ENCODE measurements around the gene CYP24A1. TPM values are rescaled to one million over a fixed set of nuclear protein-coding genes. Genes with fewer than 3 reads are reported as not detected.

CYP24A1 gene
- not detected for total RNA-seq

GRCh38 chr20:54173653-54174456 lies at the start of gene CYP24A1:
Gene CYP24A1, minus strand, starts transcription at chr20:54173986. Its CDS starts 407 bp downstream, at chr20:54173579.
- Mint-ChIP-seq H3K9me3 (no peaks in the 10 kb centered on the region), H3K27me3 (peaks cover 51 to 68% of the 10 kb centered on the region in 2 donors), H3K27ac (no peak within 1 kb of the TSS), H3K36me3 (no peaks in the 10 kb centered on the region), H3K4me1 (ENCODE audit: low read depth in 2 of 2) (peaks cover 5% of the 10 kb centered on the region in 2 donors), H3K4me3 (peak within 1 kb of the TSS; percentile 22)
- ATAC-seq (peak in 1 of 2 donors; percentile 40), DNase-seq (ENCODE audit: low spot score) (no peak)

DNA sequence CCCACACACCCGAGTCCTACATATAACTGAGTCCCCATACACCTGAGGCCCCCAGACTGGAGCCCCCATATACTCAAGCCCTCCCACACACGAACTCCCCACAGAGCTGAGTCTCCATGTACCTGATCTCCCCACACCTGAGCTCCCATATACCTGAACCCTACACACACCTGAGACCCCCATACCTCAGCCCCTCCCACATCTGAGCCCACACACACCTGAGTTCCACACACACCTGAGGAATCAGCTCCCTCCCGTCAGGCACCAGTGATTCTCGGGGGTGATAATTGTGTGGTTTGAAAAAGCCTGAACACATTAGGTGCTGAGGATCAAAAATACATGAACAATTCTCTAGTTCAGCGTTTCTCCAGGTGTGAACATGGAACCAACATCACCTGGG lies 49.5 kb upstream of the CYP24A1 start:
- Mint-ChIP-seq H3K27me3 (no peaks in the 10 kb centered on the region), H3K9me3 (peaks cover 2% of the 10 kb centered on the region), H3K4me3 (no peak overlapping the region), H3K4me1 (ENCODE audit: low read depth in 2 of 2) (peaks cover 11 to 17% of the 10 kb centered on the region in 2 donors), H3K36me3 (no peaks in the 10 kb centered on the region), H3K27ac (no peak overlapping the region)
- DNase-seq (ENCODE audit: low spot score) = no peak
- no peak for ATAC-seq

- H3K36me3 Mint-ChIP-seq = no peaks in the 10 kb centered on the region
- DNase-seq (ENCODE audit: low spot score) = no peak
- H3K4me3 Mint-ChIP-seq = no peak overlapping the region
- peak overlapping the region; percentile 2 to 16 for H3K27ac Mint-ChIP-seq
- no peak for ATAC-seq
- peaks cover 11 to 17% of the 10 kb centered on the region in 2 donors for H3K4me1 Mint-ChIP-seq (ENCODE audit: low read depth in 2 of 2)
- H3K9me3 Mint-ChIP-seq = no peaks in the 10 kb centered on the region
- no peaks in the 10 kb centered on the region for H3K27me3 Mint-ChIP-seq
Observed at GRCh38 chr20:54221996-54222890, 48.5 kb upstream of the CYP24A1 start.

GRCh38 chr20:54221353-54221752 lies 47.6 kb upstream of the CYP24A1 start:
- no peak for DNase-seq (ENCODE audit: low spot score)

DNA sequence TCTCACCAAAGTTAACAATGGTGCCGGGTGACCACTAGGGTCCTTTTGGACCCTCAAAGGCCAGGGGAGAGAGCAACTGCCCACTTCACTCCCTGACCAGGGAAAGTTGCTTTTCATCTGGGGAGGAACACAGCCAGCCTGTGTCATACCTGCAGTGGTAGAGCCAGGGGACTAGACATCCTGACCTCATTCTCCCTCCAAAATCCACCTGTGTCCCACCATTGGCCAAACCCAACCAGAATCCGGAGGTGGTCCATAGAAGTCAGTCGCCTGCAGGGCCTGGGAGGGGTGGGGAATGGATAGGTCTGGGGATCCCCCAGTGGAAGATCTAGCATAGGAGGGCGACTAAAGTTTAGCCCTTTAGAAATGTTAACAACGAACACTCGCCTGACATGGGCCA lies 46.9 kb upstream of the CYP24A1 start:
- no peak for ATAC-seq
- Mint-ChIP-seq H3K36me3 (no peaks in the 10 kb centered on the region), H3K27ac (peak overlapping the region in 1 of 2 donors; percentile 2), H3K9me3 (no peaks in the 10 kb centered on the region), H3K4me3 (no peak overlapping the region), H3K27me3 (no peaks in the 10 kb centered on the region), H3K4me1 (ENCODE audit: low read depth in 2 of 2) (peaks cover 11 to 21% of the 10 kb centered on the region in 2 donors)
- no peak for DNase-seq (ENCODE audit: low spot score)

More at GRCh38 chr20:54221353-54221752, 47.6 kb upstream of the CYP24A1 start:
- peak; percentile 66 to 74 for ATAC-seq
- Mint-ChIP-seq H3K4me1 (ENCODE audit: low read depth in 2 of 2) (peaks cover 11 to 21% of the 10 kb centered on the region in 2 donors), H3K27me3 (no peaks in the 10 kb centered on the region), H3K36me3 (no peaks in the 10 kb centered on the region), H3K27ac (peak overlapping the region; percentile 2 to 16), H3K9me3 (no peaks in the 10 kb centered on the region), H3K4me3 (no peak overlapping the region)

GRCh38 chr20:54219751-54220426 lies 46.1 kb upstream of the CYP24A1 start:
- Mint-ChIP-seq H3K4me1 (ENCODE audit: low read depth in 2 of 2) (peaks cover 11 to 21% of the 10 kb centered on the region in 2 donors), H3K27ac (no peak overlapping the region)
- DNase-seq (ENCODE audit: low spot score) = no peak

DNA sequence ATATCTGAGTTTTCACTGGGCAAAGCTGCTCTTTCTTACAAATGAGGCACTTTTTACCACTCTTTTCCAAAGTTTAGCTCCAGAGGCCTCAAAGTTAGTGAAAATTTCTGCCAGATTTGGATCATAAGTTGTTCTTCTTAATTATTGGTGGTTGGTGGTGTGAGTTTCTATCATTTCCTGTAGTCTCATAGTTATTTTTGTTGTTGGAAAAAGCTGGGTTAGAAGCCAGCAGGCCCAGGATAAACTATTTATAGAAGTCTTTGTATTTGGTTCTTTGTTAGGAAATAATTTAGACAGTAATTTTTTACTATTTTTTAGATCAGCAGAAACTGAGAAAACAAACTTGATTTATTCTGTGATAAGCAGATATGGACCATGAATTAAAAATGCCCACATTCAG lies 44.7 kb upstream of the CYP24A1 start:
- Mint-ChIP-seq H3K27ac (no peak overlapping the region), H3K9me3 (no peaks in the 10 kb centered on the region), H3K4me1 (ENCODE audit: low read depth in 2 of 2) (peaks cover 11 to 21% of the 10 kb centered on the region in 2 donors), H3K27me3 (no peaks in the 10 kb centered on the region), H3K4me3 (no peak overlapping the region), H3K36me3 (no peaks in the 10 kb centered on the region)
- ATAC-seq (no peak), DNase-seq (ENCODE audit: low spot score) (no peak)

More at GRCh38 chr20:54219751-54220426, 46.1 kb upstream of the CYP24A1 start:
- Mint-ChIP-seq H3K4me3 (no peak overlapping the region), H3K27me3 (no peaks in the 10 kb centered on the region), H3K9me3 (no peaks in the 10 kb centered on the region), H3K36me3 (no peaks in the 10 kb centered on the region)
- no peak for ATAC-seq

DNA sequence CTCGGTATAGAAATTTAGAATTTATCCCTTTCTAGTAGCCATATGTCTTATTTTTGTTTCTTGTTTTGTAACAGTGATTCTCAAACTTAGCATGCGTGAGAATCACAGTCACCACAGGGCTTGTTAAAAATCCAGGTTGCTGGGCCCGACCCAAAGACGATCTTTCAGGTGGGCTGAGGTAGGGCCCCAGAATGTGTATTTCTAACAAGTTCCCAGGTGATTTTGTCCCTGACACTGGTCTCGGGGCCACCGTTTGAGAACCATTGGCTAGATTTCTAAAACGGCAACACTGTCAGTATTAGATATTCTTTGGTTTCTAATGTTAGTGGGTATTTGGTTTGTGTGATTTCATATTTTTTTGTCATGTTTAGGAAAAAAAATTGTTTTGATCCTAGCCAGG lies 44.0 kb upstream of the CYP24A1 start:
- ATAC-seq (no peak), DNase-seq (ENCODE audit: low spot score) (no peak)
- peaks cover 11 to 21% of the 10 kb centered on the region in 2 donors for H3K4me1 Mint-ChIP-seq (ENCODE audit: low read depth in 2 of 2)
- no peaks in the 10 kb centered on the region for H3K27me3 Mint-ChIP-seq
- no peak overlapping the region for H3K27ac Mint-ChIP-seq
- no peaks in the 10 kb centered on the region for H3K9me3 Mint-ChIP-seq
- no peaks in the 10 kb centered on the region for H3K36me3 Mint-ChIP-seq
- H3K4me3 Mint-ChIP-seq = no peak overlapping the region

DNA sequence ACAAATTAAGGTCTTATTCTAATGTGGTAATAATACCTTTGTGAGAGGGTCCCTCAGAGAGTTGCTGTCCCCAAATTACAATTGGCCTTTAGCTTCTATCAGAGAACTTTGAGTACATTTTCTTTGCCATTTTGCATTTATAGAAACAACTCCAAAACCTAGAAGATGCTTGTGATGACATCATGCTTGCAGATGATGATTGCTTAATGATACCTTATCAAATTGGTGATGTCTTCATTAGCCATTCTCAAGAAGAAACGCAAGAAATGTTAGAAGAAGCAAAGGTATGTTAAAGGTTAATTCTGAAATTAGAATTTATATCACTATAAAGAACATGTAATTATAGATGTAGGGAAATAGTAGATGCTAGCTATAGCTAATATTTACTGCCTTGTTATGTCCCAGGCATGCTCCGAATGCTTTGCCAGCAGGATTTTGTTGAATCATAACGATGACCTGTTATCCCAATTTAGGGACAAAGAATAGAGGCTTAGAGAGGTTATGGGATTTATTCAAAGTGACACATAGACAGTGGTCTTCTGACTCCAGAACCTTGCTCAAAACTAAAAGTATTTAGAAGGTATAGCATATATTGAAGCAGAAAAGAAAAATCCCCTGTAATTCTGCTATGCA lies 41.5 kb upstream of the CYP24A1 start:
- H3K4me1 Mint-ChIP-seq (ENCODE audit: low read depth in 2 of 2) = peaks cover 6 to 9% of the 10 kb centered on the region in 2 donors
- no peaks in the 10 kb centered on the region for H3K9me3 Mint-ChIP-seq
- ATAC-seq (no peak), DNase-seq (ENCODE audit: low spot score) (no peak)
- no peak overlapping the region for H3K27ac Mint-ChIP-seq
- no peak overlapping the region for H3K4me3 Mint-ChIP-seq
- H3K27me3 Mint-ChIP-seq = no peaks in the 10 kb centered on the region
- no peaks in the 10 kb centered on the region for H3K36me3 Mint-ChIP-seq

GRCh38 chr20:54214566-54214965 lies 40.8 kb upstream of the CYP24A1 start:
- ATAC-seq (no peak), DNase-seq (ENCODE audit: low spot score) (no peak)
- Mint-ChIP-seq H3K4me1 (ENCODE audit: low read depth in 2 of 2) (peaks cover 13 to 14% of the 10 kb centered on the region in 2 donors), H3K27ac (no peak overlapping the region), H3K9me3 (no peaks in the 10 kb centered on the region), H3K4me3 (no peak overlapping the region), H3K36me3 (no peaks in the 10 kb centered on the region), H3K27me3 (no peaks in the 10 kb centered on the region)

DNA sequence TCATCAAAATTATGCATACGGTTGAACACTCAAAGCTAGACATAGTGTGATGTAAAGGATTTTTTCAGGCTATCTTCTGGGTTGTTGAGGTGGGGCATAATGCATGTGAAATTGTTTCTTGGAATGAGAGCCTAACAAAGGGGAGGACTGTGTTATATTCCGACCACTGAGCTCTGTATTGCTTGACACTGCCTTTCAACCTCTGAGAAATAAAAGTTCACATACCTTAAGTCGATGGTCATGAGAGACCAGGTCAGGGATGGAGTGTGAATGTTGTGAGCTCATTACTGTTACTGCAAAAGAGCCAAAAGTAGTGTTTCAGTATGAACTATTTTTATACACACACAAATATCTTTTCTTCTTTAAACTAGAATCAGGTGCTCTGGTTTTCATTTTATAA lies 39.1 kb upstream of the CYP24A1 start:
- no peak overlapping the region for H3K4me3 Mint-ChIP-seq
- H3K9me3 Mint-ChIP-seq = no peaks in the 10 kb centered on the region
- peaks cover 23 to 24% of the 10 kb centered on the region in 2 donors for H3K4me1 Mint-ChIP-seq (ENCODE audit: low read depth in 2 of 2)
- no peak overlapping the region for H3K27ac Mint-ChIP-seq
- H3K27me3 Mint-ChIP-seq = no peaks in the 10 kb centered on the region
- ATAC-seq (no peak), DNase-seq (ENCODE audit: low spot score) (no peak)
- no peaks in the 10 kb centered on the region for H3K36me3 Mint-ChIP-seq

GRCh38 chr20:54212226-54212625 lies 38.4 kb upstream of the CYP24A1 start:
- Mint-ChIP-seq H3K27me3 (no peaks in the 10 kb centered on the region), H3K4me1 (ENCODE audit: low read depth in 2 of 2) (peaks cover 23 to 24% of the 10 kb centered on the region in 2 donors), H3K36me3 (no peaks in the 10 kb centered on the region), H3K4me3 (no peak overlapping the region), H3K9me3 (no peaks in the 10 kb centered on the region), H3K27ac (no peak overlapping the region)
- DNase-seq (ENCODE audit: low spot score) (no peak), ATAC-seq (no peak)

DNA sequence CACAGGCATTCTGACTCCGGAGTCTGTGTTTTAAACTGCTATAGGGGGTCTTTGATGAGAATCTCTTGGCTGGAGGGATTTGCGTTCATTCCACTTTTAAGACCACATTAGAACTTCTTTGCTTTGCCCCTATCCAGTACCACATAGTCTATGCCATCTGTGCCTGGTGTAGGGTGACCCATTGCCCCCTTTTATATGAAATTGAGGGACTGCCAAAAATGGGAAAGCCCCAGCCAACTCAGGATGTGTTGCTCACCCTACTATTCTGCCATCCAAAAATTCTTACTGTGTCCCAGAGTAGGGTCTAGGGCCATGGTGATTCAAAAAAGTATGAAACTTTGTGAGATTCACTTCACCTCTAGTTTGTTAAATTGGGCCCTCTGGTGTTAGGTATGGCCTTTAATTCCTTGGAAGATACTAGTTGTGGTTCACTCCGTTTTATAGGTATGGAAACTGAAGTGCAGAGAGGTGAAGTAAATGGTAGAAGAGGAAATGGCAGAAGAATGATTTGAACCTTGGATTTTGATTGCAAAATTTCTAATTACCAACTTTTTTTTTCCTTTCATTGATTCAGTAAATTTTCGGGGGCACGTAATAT lies 35.5 kb upstream of the CYP24A1 start:
- Mint-ChIP-seq H3K36me3 (no peaks in the 10 kb centered on the region), H3K4me3 (peak overlapping the region; percentile 93), H3K27me3 (no peaks in the 10 kb centered on the region), H3K27ac (peak overlapping the region; percentile 45 to 70), H3K4me1 (ENCODE audit: low read depth in 2 of 2) (peaks cover 20 to 24% of the 10 kb centered on the region in 2 donors), H3K9me3 (no peaks in the 10 kb centered on the region)
- no peak for DNase-seq (ENCODE audit: low spot score)
- ATAC-seq = no peak
